NCI-H2196 treated with DMSO at 0.1 percent for 48 hours (cell line): ENCODE results near the gene SKIC8.

Source experiments
- DNase-seq: peaks from one replicate; lab custom pipeline; 2025; ENCODE audit not compliant: unreplicated experiment; lab: John Stamatoyannopoulos, UW

Gene SKIC8

GRCh38 chr15:78322243-78322642 is 22.8 kb upstream of the SKIC8 start:
- DNase-seq = no peak

DNA sequence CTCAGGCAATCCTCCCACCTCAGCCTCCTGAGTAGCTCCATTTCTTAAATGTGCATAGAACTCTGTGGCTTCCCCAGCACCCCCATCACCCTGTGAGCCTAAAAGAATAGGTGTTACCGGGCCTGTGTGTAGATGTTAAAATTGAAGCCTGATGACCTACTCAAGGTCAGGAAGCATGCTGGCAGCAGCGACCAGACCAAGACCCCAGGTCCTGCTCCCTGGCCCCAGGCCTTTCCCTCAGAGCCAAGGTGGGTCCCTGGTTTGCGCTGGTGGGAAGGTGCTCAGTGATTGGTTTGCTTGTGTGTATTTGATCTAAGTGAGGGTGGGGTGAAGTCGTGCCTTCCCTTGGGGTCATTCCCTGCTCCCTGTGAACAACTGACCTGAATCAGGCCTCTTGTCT is 22.4 kb upstream of the SKIC8 start:
- no peak for DNase-seq

DNA sequence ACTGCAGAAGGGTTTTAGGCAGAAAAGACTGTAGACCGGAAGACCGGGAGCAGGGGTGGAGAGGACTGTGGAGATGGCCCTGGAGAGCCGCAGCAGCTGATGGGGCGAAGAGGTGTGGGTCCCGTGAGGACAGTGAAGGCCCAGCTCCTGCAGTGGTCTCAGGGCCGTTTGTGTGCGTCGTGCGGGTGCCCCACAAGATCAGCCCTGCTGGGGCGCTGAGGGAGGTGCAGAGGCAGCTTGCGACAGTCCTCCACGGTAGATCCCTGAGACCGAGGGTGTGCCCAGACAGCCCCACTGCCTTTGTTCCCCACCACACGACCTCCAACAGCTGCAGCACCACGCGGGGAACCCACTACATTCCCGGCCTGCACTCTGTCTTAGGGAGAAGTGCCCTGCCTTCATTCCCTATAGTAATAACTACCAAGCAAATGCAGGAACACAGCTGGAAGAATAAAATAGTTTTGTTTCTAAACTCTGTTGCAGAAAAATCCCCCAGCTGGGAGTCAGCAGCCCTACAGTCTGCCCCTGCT is 21.7 kb upstream of the SKIC8 start:
- DNase-seq = no peak

DNA sequence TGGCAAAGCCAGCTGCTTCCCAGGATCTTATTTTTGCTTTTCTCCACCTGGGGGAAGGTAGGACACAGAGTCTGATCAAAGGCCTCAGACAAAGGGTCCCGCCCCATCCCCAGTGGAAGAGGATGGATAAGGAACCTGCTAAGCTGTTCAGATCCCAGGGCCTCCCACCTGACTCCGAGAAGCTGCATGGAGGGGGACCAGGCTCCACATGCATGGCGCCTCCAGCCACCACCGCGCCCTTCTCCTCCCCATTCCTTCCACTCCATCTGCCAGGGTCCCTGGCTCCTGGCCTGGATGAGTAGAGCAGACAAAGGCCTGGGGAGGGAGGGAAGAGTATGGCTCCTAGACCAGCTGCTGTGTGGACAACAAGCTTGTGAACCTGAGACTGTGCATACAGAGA is 20.8 kb upstream of the SKIC8 start:
- no peak for DNase-seq

- no peak for DNase-seq
Measured at GRCh38 chr15:78319588-78319987, 20.2 kb upstream of the SKIC8 start.

- no peak for DNase-seq
Measured at GRCh38 chr15:78317145-78317836, 17.9 kb upstream of the SKIC8 start.

DNA sequence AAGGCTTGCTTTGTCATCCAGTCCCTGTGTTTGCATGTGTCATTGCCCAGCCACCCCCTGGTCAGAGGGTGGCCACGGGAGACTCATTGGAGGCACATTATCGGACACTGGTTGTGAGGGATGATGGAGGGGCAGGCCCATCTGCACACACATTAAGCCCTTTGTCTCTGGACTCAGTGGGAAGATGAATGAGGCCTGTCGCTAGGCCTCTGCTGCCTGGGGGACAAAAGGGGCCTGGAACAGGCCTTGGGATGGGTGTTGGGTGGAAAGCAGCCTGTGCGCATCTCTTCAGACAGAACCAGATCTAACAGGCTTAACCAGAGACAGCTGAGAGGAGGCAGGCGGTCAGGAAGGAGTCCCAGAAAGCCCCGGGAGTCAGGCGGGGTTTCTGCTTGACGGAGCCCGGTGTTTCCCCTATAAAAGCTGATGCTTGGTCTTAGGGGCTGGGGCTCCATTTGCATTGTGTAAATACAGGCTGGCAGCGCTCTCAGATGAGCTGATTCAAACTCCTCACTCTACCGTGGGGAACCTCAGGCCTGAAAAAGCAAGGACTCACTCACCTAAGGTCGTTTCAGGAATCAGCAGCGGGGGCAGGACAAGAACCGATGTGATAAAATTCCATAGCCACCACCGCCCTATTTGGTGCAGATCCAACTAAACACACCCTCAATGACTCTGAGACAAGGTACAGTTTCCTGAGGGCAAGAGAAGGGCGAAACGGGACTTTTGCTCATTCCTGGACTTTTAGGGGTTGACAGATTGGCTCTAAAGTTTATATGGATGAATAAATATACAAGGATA is 17.1 kb upstream of the SKIC8 start:
- no peak for DNase-seq

DNA sequence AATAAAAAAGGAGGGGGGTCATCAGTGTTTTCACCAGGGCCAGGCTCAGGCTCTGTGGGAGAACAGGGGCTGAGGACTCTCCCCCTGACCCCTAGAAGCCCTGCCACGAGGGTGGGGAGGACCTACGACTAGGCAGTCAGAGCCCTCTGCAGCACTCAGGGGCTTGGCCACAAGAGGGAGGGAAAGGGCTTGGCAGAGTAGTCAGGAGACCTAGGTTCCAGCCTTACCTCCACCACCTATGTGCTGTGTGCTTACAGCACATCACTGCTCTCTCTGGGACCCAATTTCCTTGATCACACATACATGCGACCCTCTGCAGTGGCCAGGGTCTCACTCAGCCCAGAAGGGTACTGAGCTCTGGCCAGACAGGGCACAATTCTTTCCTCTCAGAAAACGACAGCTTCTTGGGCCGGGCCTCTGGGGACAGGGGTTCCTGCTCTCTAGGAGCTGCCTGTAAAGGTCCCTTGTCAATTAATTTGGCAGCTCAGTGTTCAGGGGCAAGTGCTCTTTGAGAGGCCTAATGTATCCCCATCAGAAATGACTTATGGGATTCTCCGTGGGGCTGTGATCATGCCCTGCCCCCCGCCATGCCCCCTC is 16.4 kb upstream of the SKIC8 start:
- no peak for DNase-seq

DNA sequence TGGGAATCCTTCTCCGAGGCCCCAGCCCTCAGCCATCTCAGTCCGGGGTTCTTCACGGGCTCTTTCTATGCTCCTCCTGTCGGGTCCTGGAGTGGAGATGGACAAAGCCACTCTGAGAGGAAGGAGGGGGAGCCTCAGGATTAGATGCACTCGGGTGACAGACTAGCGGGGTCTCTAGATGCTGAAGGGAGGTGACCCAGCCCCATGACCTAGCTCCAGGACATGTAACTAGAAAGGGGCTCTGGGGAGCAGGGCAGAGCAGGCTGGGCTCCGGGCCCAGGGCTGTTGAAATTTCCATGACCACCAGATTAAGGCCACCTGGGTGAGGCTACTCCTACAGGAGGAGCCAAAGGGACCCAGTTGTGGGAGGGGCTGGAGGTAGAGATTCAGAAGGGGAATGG is 14.8 kb upstream of the SKIC8 start:
- no peak for DNase-seq

GRCh38 chr15:78313383-78313782 is 14.0 kb upstream of the SKIC8 start:
- no peak for DNase-seq

DNA sequence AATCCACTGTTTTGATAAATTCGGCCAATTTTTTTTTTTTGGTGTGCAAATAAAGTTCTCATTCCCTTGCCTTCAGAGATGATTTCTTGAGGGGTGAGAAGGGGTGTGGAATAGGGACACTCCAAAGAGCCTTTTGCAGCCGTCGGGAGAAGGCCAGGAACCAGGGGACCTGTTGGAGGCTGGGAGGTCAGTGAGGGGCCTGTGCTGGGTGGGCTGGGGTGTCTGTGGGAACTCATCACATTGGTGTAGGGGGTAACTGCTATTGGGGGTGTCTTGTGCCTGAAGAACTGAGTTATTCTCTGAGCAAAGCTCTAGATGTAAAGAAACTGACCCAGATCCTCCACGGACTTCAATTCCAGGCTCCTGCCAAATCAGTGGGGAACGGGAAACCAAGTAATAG is 13.5 kb upstream of the SKIC8 start:
- no peak for DNase-seq

GRCh38 chr15:78312536-78312935 is 13.1 kb upstream of the SKIC8 start:
- DNase-seq = no peak

GRCh38 chr15:78311292-78311691 is 11.9 kb upstream of the SKIC8 start:
- no peak for DNase-seq

DNA sequence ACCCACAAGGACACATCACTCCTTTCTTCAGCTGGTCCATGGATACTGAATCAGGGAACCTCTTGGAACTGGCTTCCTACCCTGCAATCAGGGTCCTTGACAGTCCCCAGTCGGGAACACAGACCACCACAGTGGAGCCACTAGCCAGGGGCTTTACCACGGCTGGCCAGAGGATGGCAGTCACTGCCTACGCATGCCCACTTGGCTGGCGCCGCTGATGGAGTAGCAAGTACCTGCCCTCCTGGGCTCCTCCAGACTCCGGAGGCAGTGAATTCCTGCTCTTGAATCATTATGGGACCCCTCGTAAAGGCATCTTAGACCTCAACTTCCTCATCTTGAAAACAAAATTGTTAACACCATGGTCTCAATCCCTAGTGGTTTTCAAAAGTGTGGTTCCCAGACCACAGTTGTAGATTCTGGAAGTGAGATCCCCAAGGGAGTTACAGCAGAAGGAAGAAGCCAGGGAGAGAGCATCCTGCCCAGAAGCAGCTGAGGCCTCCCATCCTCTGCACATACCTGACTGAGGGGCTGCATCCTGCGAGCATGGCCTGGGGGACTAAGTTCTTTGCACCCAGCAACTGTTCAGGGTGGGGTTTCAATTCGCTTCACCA is 9.1 kb upstream of the SKIC8 start:
- DNase-seq = no peak

DNA sequence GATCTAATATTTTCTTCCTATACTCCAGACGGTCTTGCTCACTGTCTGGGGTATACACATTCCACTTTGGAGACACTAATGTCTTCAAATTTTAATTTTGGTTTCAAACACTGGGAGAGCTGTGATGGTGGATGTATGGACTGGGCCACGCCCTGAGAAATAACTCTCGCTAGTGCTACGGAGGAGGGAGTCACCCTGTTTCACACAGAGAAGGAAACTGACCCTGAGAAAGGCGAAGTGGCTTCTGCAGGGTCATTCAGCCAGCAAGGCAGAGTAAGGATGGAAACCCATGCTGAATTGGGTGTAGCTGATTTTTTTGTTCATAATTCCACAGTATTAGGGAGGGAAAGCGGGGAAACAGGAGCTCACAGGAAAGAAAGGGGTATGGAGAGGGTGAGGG is 8.6 kb upstream of the SKIC8 start:
- DNase-seq = no peak

DNA sequence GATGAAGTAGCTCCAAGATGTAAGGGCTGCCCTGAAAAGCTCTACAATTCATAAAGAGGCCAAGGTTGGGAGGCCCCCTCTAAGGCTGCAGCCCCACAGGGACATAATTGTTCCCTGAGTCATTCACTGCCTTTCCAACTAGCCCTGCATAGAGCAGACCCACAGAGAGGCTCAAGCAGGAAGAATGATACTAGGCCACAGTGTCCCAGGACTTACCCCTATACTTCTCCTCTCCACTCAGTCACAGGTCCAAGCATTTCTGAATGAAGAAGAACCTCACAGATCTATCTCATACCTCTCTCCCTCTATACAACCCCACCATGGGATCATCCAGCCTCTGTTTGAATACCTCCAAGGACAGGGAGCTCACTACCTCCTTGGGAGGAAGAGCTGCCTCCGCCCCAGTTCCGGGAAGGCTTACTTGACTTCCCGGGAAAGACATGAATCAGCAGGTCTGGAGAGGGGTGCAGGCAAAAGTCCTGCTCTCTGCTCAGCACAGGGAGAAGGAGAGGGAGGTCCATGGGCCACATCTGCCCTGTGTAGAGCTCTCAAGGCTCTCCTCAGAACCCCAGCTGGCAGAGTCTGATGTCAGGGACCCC is 6.9 kb upstream of the SKIC8 start:
- DNase-seq = no peak

DNA sequence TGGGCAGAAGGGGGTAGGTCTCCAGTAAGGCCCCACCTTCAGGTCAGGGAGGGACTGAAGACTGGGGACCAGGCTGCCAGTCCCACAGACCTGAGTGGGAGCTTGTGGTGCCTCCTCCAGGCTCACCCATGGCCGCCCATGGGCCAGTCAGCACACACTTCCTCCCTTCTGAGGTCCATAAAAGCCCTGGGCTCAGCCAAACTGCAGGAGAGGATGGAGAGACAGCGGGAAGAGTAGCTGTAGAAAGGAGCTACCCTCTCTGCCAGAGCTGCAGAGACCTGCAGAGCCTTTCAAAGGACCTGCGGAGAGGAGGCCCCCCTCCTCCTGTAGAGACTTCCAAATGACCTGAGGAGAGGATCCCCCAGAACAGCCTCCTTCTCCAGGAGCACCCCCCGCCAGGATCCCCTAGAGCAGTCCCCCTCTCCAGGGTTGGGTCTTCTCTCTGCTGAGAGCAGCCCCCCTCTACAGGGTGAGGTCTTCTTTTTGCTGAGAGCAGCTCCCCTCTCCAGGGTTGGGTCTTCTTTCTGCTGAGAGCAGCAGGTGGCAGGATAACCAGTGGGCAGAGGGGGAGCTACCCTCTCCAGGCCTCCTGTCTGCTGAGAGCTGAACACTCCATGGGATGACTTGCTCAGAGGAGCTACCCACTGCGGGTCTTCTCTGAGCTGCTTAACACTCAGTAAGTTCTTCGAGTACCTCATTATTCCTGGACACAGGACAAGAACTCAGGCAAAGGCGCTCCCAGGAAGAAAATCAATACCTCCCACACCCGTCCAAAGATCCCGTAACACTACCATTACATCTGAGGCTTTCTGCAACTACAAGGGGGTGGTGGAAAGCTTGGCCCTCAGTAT is 5.0 kb upstream of the SKIC8 start:
- no peak for DNase-seq

- no peak for DNase-seq
Measured at GRCh38 chr15:78302579-78303312, 3.3 kb upstream of the SKIC8 start.

DNA sequence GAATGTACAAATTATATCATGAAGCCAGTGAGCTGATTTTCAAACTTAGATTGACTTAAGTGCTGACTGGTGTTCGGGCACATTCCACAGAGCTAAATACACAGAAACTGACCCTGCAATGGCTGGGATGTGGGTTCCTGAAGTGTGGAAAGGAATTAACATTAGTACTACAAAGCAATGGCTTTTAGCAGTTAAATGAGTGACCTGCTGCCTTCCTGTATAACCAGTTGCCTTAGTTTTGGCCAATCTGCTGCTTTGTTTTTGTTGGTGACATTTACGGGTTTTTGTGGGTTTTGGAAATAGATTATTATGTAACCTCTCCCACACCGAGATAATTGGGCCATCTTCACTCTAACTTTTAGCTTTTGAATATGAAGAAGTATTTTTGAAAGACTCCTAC is 2.4 kb upstream of the SKIC8 start:
- DNase-seq = no peak

GRCh38 chr15:78301326-78301725 is 1.9 kb upstream of the SKIC8 start:
- no peak for DNase-seq
